Measurements from ENCODE around the gene HEATR5A. TPM values are rescaled to one million over a fixed set of nuclear protein-coding genes. Genes with fewer than 3 reads are reported as not detected.

HEATR5A gene
- total and polyA plus RNA-seq, 9 of the 15 experiments (the other 6 are each of a cell fraction or from before 2014, with no cell fraction given), result 8.0 to 50.9 (median 23.0) TPM

- no peak for TF ChIP-seq IRF1 (CRISPR knock-in tag; IDR thresholded peaks at IDR 0.05; ENCODE audit: borderline replicate concordance)
- TF ChIP-seq PRMT5 (CRISPR knock-in tag; IDR thresholded peaks at IDR 0.05), result no peak
- no peak for TF ChIP-seq RFX5 (IDR thresholded peaks at IDR 0.05; ENCODE audit: low read depth, low read length)
- TF ChIP-seq SOX6 (IDR thresholded peaks at IDR 0.05), result no peak; the same call in 1 of the 2 replicates
- TF ChIP-seq TGIF2 (CRISPR knock-in tag; IDR thresholded peaks at IDR 0.05), result no peak
- TF ChIP-seq ZNF165 (CRISPR knock-in tag; IDR thresholded peaks at IDR 0.05; ENCODE audit: borderline replicate concordance), result no peak
- TF ChIP-seq E2F1 (CRISPR knock-in tag; IDR thresholded peaks at IDR 0.05), result peak; percentile 62; the same call in 1 of the 2 replicates
- no peak for TF ChIP-seq NBN (IDR thresholded peaks at IDR 0.05; ENCODE audit: low read depth)
- TF ChIP-seq, protein P1, sequence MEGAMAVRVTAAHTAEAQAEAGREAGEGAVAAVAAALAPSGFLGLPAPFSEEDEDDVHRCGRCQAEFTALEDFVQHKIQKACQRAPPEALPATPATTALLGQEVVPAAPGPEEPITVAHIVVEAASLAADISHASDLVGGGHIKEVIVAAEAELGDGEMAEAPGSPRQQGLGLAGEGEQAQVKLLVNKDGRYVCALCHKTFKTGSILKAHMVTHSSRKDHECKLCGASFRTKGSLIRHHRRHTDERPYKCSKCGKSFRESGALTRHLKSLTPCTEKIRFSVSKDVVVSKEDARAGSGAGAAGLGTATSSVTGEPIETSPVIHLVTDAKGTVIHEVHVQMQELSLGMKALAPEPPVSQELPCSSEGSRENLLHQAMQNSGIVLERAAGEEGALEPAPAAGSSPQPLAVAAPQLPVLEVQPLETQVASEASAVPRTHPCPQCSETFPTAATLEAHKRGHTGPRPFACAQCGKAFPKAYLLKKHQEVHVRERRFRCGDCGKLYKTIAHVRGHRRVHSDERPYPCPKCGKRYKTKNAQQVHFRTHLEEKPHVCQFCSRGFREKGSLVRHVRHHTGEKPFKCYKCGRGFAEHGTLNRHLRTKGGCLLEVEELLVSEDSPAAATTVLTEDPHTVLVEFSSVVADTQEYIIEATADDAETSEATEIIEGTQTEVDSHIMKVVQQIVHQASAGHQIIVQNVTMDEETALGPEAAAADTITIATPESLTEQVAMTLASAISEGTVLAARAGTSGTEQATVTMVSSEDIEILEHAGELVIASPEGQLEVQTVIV (CRISPR knock-in tag; IDR thresholded peaks at IDR 0.05; ENCODE audit: borderline replicate concordance), result no peak
- TF ChIP-seq RHOXF2B (CRISPR knock-in tag; conservative IDR thresholded peaks at IDR 0.05), result no peak
- TF ChIP-seq, protein P2, sequence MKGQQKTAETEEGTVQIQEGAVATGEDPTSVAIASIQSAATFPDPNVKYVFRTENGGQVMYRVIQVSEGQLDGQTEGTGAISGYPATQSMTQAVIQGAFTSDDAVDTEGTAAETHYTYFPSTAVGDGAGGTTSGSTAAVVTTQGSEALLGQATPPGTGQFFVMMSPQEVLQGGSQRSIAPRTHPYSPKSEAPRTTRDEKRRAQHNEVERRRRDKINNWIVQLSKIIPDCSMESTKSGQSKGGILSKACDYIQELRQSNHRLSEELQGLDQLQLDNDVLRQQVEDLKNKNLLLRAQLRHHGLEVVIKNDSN (CRISPR knock-in tag; IDR thresholded peaks at IDR 0.05), result peak; percentile 42
- TF ChIP-seq, protein P3, sequence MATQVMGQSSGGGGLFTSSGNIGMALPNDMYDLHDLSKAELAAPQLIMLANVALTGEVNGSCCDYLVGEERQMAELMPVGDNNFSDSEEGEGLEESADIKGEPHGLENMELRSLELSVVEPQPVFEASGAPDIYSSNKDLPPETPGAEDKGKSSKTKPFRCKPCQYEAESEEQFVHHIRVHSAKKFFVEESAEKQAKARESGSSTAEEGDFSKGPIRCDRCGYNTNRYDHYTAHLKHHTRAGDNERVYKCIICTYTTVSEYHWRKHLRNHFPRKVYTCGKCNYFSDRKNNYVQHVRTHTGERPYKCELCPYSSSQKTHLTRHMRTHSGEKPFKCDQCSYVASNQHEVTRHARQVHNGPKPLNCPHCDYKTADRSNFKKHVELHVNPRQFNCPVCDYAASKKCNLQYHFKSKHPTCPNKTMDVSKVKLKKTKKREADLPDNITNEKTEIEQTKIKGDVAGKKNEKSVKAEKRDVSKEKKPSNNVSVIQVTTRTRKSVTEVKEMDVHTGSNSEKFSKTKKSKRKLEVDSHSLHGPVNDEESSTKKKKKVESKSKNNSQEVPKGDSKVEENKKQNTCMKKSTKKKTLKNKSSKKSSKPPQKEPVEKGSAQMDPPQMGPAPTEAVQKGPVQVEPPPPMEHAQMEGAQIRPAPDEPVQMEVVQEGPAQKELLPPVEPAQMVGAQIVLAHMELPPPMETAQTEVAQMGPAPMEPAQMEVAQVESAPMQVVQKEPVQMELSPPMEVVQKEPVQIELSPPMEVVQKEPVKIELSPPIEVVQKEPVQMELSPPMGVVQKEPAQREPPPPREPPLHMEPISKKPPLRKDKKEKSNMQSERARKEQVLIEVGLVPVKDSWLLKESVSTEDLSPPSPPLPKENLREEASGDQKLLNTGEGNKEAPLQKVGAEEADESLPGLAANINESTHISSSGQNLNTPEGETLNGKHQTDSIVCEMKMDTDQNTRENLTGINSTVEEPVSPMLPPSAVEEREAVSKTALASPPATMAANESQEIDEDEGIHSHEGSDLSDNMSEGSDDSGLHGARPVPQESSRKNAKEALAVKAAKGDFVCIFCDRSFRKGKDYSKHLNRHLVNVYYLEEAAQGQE (IDR thresholded peaks at IDR 0.05; ENCODE audit: borderline replicate concordance), result no peak
- TF ChIP-seq, protein P3 (CRISPR knock-in tag; IDR thresholded peaks at IDR 0.05; ENCODE audit: low read depth), result no peak
- peak; percentile 73 for TF ChIP-seq LCOR (CRISPR knock-in tag; IDR thresholded peaks at IDR 0.05)
Measured at GRCh38 chr14:31456841-31457664, 36.7 kb upstream of the HEATR5A start, which contains the start of gene DTD2 (continued).
